Activated B cell treated with CpG ODN at 0.5 μM for 24 hours (primary cell): ENCODE data around the gene TAF6. TPM values are rescaled to one million over a fixed set of nuclear protein-coding genes. Genes with fewer than 3 reads are reported as not detected.
A peak's percentile ranks its signal among the peaks of the same experiment; 100 is the strongest.

Experiments
- ATAC-seq: fragments of 200-7000 bp; cut with Tn5 transposase; one replicate; pipeline ENCODE4 v1.10.0; 2021; ENCODE audit warnings: low read depth, mild to moderate bottlenecking, moderate library complexity
- CTCF ChIA-PET: fragments of 350-600 bp; sonication (Branson Sonifier 250); formaldehyde crosslinking; loops from one replicate; lab custom pipeline; 2021; ENCODE audit warnings: antibody characterized with exemption; lab: Charles Lee
- POLR2A ChIA-PET: fragments of 350-600 bp; sonication (Branson Sonifier 250); formaldehyde crosslinking; loops from one replicate; lab custom pipeline; 2021; ENCODE audit warnings: antibody characterized with exemption; lab: Charles Lee
- DNase-seq: peaks from one replicate; pipeline ENCODE4 v3.0.0; 2022
- H3K27ac Mint-ChIP-seq: one replicate; pipeline ENCODE4 v1.8.0; 2020; ENCODE audit warnings: mixed read lengths
- H3K27me3 Mint-ChIP-seq: one replicate; pipeline ENCODE4 v1.8.0; 2021; ENCODE audit warnings: mixed read lengths
- H3K36me3 Mint-ChIP-seq: one replicate; pipeline ENCODE4 v1.8.0; 2021; ENCODE audit warnings: low read depth, mixed read lengths
- H3K4me1 Mint-ChIP-seq: one replicate; pipeline ENCODE4 v1.8.0; 2021; ENCODE audit warnings: mixed read lengths
- H3K4me3 Mint-ChIP-seq: one replicate; pipeline ENCODE4 v1.8.0; 2020; ENCODE audit warnings: mild to moderate bottlenecking, mixed read lengths
- H3K9me3 Mint-ChIP-seq: one replicate; pipeline ENCODE4 v1.8.0; 2020; ENCODE audit warnings: mixed read lengths
- CTCF ChIP-seq: fragments of 200-600 bp; IDR thresholded peaks from one replicate; pipeline ENCODE4 v1.8.0; 2022; ENCODE audit warnings: antibody characterized with exemption, mild to moderate bottlenecking
- intact Hi-C: fragments of 100-400 bp; cut with micrococcal nuclease; formaldehyde crosslinking; loops from one replicate; pipeline ENCODE4 v1.15.1; 2024
- total RNA-seq: library from RNA; stranded (reverse); gene quantifications from 2 replicates; pipeline ENCODE4 v1.2.3, GENCODE V29; 2022

TAF6 gene
- total RNA-seq, 1 donor from 2014 or later = 54.9 TPM

- peaks cover 34% of the 10 kb centered on the region for H3K4me1 Mint-ChIP-seq
- CTCF ChIA-PET = interaction anchor here (1.5 kb wide), 1 partner anchor 31 kb away, joined by 4 read pairs; no protein-coding TSS in a partner anchor
Observed at GRCh38 chr7:100080907-100081534, 38.1 kb downstream of the TAF6 start.

GRCh38 chr7:100079024-100079560 lies 40.1 kb downstream of the TAF6 start:
- DNase-seq (no peak), ATAC-seq (no peak)
- Mint-ChIP-seq H3K27ac (no peak overlapping the region), H3K36me3 (peaks cover 51% of the 10 kb centered on the region), H3K27me3 (no peaks in the 10 kb centered on the region), H3K9me3 (no peaks in the 10 kb centered on the region), H3K4me3 (no peak overlapping the region), H3K4me1 (peaks cover 34% of the 10 kb centered on the region)
- ChIA-PET CTCF (no interaction called here), POLR2A (interaction anchor here (0.6 kb wide), 1 partner anchor 64 kb away, joined by 3 read pairs; the partner anchor contains the start of gene ZKSCAN1)
- TF ChIP-seq CTCF = no peak
- intact Hi-C loops = no loop called here

More at GRCh38 chr7:100080907-100081534, 38.1 kb downstream of the TAF6 start:
- H3K27me3 Mint-ChIP-seq = no peaks in the 10 kb centered on the region
- TF ChIP-seq CTCF = no peak
- H3K9me3 Mint-ChIP-seq = no peaks in the 10 kb centered on the region
- ATAC-seq = no peak
- peak overlapping the region; percentile 89 for H3K4me3 Mint-ChIP-seq
- H3K27ac Mint-ChIP-seq = peak overlapping the region; percentile 71
- DNase-seq = no peak
- POLR2A ChIA-PET = interaction anchor here (0.6 to 3.2 kb wide), 5 partner anchors 20 to 162 kb away, joined by 3 to 64 read pairs (median 3); partner anchors contain the start of genes AP4M1, MCM7, TRIM4 and ZSCAN21
- peaks cover 32% of the 10 kb centered on the region for H3K36me3 Mint-ChIP-seq
- intact Hi-C loops = loop anchor here (1.0 to 10.0 kb wide), 13 partner anchors 32 to 1174 kb away; partner anchors contain the start of genes GNB2, TRIM4, UFSP1 and ZKSCAN1

GRCh38 chr7:100077205-100077604 lies 42.0 kb downstream of the TAF6 start:
- ChIA-PET POLR2A (interaction anchor here (1.2 kb wide), 1 partner anchor 46 kb away, joined by 5 read pairs; no protein-coding TSS in a partner anchor), CTCF (no interaction called here)
- H3K9me3 Mint-ChIP-seq = peaks cover 6% of the 10 kb centered on the region
- DNase-seq (no peak), ATAC-seq (no peak)
- H3K4me3 Mint-ChIP-seq = no peak overlapping the region
- intact Hi-C loops = no loop called here
- H3K36me3 Mint-ChIP-seq = peaks cover 68% of the 10 kb centered on the region
- TF ChIP-seq CTCF = no peak
- H3K27ac Mint-ChIP-seq = no peak overlapping the region
- H3K4me1 Mint-ChIP-seq = peaks cover 21% of the 10 kb centered on the region
- no peaks in the 10 kb centered on the region for H3K27me3 Mint-ChIP-seq

- no peak overlapping the region for H3K4me3 Mint-ChIP-seq
- no peak for TF ChIP-seq CTCF
- H3K36me3 Mint-ChIP-seq = peaks cover 79% of the 10 kb centered on the region
- H3K27ac Mint-ChIP-seq = no peak overlapping the region
- intact Hi-C loops = no loop called here
- no peaks in the 10 kb centered on the region for H3K27me3 Mint-ChIP-seq
- ChIA-PET POLR2A (interaction anchor here (0.6 kb wide), 1 partner anchor 59 kb away, joined by 3 read pairs; no protein-coding TSS in a partner anchor), CTCF (no interaction called here)
- peaks cover 17% of the 10 kb centered on the region for H3K9me3 Mint-ChIP-seq
- no peak for ATAC-seq
- DNase-seq = no peak
- H3K4me1 Mint-ChIP-seq = peaks cover 8% of the 10 kb centered on the region
Observed at GRCh38 chr7:100075418-100075817, 43.7 kb downstream of the TAF6 start.

DNA sequence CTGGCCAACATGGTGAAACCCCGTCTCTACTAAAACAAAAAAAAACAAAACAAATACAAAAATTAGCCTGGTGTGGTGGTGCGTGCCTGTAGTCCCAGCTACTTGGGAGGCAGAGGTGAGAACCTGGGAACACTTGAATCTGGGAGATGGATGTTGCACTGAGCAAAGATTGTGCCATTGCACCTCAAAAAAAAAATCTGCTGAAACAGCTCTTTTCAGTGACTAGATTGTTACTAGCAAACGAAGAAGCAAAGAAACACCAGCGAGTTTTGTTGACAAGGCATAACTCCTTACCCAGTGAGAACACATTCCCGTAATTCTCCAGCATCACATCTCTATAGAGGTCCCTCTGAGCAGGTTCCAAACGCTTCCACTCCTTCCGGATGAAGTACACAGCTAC lies 44.3 kb downstream of the TAF6 start:
- Mint-ChIP-seq H3K27ac (no peak overlapping the region), H3K4me1 (peaks cover 3% of the 10 kb centered on the region), H3K27me3 (no peaks in the 10 kb centered on the region), H3K4me3 (no peak overlapping the region), H3K36me3 (peaks cover 84% of the 10 kb centered on the region), H3K9me3 (peaks cover 20% of the 10 kb centered on the region)
- POLR2A ChIA-PET = no interaction called here
- DNase-seq (no peak), ATAC-seq (no peak)
- no peak for TF ChIP-seq CTCF
- intact Hi-C loops = no loop called here
- CTCF ChIA-PET = no interaction called here
